Neural progenitor cell (in vitro differentiated cells): Measurements from ENCODE around the gene ASPDH.

ENCODE experiments used
- EZH2 ChIP-seq: fragments of 200-600 bp; sonication (generic); IDR thresholded peaks from 2 replicates; pipeline ENCODE4 v1.6.1; 2017; ENCODE audit warnings: antibody characterized with exemption, mild to moderate bottlenecking, moderate library complexity
- EZH2phosphoT487 ChIP-seq: fragments of 200-600 bp; sonication (generic); IDR thresholded peaks from 2 replicates; pipeline ENCODE4 v1.6.1; 2017; ENCODE audit warnings: antibody characterized with exemption
- TF ChIP-seq, protein P1 (sequence below): fragments of 200-600 bp; sonication (generic); IDR thresholded peaks from 2 replicates; pipeline ENCODE4 v1.5.1; 2017; ENCODE audit warnings: antibody characterized with exemption, mild to moderate bottlenecking

DNA sequence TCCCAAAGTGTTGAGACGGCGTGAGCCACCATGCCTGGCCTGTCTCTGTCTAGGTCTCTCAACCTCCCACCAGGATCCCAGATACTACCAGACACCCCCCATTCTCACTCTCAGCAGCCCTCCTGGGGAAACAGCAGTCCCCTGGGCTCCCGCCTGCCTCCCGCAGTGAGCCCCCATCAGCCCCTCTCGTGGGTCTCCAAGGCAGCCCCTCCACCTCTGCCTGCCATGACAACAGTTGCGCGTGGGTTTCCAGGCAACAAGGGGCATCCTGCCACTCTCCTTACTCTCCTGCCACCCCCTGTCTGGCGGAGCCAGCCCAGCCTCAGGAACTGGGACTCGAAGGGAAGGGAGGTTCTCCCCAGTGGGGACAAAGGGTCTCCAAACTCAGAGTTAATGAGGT lies 49.3 kb upstream of the ASPDH start:
- TF ChIP-seq, protein P1, sequence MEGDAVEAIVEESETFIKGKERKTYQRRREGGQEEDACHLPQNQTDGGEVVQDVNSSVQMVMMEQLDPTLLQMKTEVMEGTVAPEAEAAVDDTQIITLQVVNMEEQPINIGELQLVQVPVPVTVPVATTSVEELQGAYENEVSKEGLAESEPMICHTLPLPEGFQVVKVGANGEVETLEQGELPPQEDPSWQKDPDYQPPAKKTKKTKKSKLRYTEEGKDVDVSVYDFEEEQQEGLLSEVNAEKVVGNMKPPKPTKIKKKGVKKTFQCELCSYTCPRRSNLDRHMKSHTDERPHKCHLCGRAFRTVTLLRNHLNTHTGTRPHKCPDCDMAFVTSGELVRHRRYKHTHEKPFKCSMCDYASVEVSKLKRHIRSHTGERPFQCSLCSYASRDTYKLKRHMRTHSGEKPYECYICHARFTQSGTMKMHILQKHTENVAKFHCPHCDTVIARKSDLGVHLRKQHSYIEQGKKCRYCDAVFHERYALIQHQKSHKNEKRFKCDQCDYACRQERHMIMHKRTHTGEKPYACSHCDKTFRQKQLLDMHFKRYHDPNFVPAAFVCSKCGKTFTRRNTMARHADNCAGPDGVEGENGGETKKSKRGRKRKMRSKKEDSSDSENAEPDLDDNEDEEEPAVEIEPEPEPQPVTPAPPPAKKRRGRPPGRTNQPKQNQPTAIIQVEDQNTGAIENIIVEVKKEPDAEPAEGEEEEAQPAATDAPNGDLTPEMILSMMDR = no peak
- no peak for TF ChIP-seq EZH2phosphoT487
- TF ChIP-seq EZH2 = no peak
